ENCODE data around the gene LRP5.

DNA sequence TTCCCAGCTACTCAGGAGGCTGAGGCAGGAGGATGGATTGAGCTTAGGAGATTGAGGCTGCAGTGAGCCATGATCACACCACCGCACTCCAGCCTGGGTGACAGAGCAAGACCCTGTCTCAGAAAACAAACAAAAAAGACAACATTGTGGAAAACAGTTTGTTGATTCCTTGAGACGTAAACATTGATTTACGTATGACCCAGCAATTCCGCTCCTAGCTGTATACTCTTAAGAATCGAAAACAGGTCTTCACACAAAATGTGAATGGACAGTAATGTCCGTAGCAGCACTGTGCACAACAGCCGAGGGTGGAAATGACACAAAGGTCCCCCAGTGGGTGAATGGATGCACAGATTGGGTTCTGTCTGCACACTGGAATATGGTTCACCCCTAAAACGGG lies 49.3 kb downstream of the LRP5 start:
- no peak for TF ChIP-seq POLR2A (IDR thresholded peaks at IDR 0.05)
- TF ChIP-seq, protein P1, sequence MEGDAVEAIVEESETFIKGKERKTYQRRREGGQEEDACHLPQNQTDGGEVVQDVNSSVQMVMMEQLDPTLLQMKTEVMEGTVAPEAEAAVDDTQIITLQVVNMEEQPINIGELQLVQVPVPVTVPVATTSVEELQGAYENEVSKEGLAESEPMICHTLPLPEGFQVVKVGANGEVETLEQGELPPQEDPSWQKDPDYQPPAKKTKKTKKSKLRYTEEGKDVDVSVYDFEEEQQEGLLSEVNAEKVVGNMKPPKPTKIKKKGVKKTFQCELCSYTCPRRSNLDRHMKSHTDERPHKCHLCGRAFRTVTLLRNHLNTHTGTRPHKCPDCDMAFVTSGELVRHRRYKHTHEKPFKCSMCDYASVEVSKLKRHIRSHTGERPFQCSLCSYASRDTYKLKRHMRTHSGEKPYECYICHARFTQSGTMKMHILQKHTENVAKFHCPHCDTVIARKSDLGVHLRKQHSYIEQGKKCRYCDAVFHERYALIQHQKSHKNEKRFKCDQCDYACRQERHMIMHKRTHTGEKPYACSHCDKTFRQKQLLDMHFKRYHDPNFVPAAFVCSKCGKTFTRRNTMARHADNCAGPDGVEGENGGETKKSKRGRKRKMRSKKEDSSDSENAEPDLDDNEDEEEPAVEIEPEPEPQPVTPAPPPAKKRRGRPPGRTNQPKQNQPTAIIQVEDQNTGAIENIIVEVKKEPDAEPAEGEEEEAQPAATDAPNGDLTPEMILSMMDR (IDR thresholded peaks at IDR 0.05), result no peak

All from testis (tissue), 2 donors.